ENCODE measurements around the gene TRAPPC3. TPM values are rescaled to one million over a fixed set of nuclear protein-coding genes. Genes with fewer than 3 reads are reported as not detected.
A peak's percentile ranks its signal among the peaks of the same experiment; 100 is the strongest.

The TRAPPC3 gene
- total RNA-seq, 2 donors from 2014 or later = 45.7 to 71.5 TPM

- intact Hi-C loops (cut with DNase I) = no loop called here
- ATAC-seq = peak; percentile 46
- Histone ChIP-seq H3K4me1 (peaks cover 5% of the 10 kb centered on the region), H3K9me3 (no peaks in the 10 kb centered on the region), H3K27me3 (peaks cover 0 to 9% of the 10 kb centered on the region in 2 donors), H3K4me3 (no peak within 1 kb of the TSS), H3K27ac (no peak within 1 kb of the TSS), H3K36me3 (replicated peaks in 1 of 2; ENCODE audit: insufficient read depth in 1 of 2, low read depth in 2 of 2) (no peaks in the 10 kb centered on the region)
- peak in 1 of 4 donors; percentile 20 for DNase-seq
- TF ChIP-seq CTCF (IDR thresholded peaks at IDR 0.05) = no peak
- no peak for TF ChIP-seq POLR2A (IDR thresholded peaks at IDR 0.05)
- WGBS, 2 donors = 17 to 62% methylated on average over 8 to 66 of the region's 77 CpGs
These were observed 23.9 kb downstream of the TRAPPC3 start, which contains the start of gene COL8A2 for GRCh38 chr1:36125129-36125991. TSS of gene COL8A2 (minus strand) at chr1:36125222. CDS start at chr1:36100242, 24,980 bp downstream.

- H3K4me1 ChIP-seq = peaks cover 5% of the 10 kb centered on the region
- H3K27me3 ChIP-seq = peaks cover 0 to 9% of the 10 kb centered on the region in 2 donors
- no peak for TF ChIP-seq CTCF (IDR thresholded peaks at IDR 0.05)
- no peak for TF ChIP-seq POLR2A (IDR thresholded peaks at IDR 0.05)
- no peak overlapping the region for H3K27ac ChIP-seq
- DNase-seq = no peak
- no peak for ATAC-seq
- H3K4me3 ChIP-seq = no peak overlapping the region
- H3K9me3 ChIP-seq = no peaks in the 10 kb centered on the region
- no peaks in the 10 kb centered on the region for H3K36me3 ChIP-seq (replicated peaks in 1 of 2; ENCODE audit: insufficient read depth in 1 of 2, low read depth in 2 of 2)
- WGBS, 2 donors = 36 to 64% methylated on average over 12 to 22 of the region's 42 CpGs
- intact Hi-C loops (cut with DNase I) = no loop called here
These were observed 24.7 kb downstream of the TRAPPC3 start for GRCh38 chr1:36124404-36125128.

- no peaks in the 10 kb centered on the region for H3K36me3 ChIP-seq (replicated peaks in 1 of 2; ENCODE audit: insufficient read depth in 1 of 2, low read depth in 2 of 2)
- DNase-seq (peak in 1 of 4 donors; percentile 48), ATAC-seq (no peak)
- peak overlapping the region in 1 of 4 donors; percentile 44 for H3K27ac ChIP-seq
- no peak overlapping the region for H3K4me3 ChIP-seq
- 55 to 61% methylated on average over 8 of the region's 8 CpGs for WGBS, 2 donors
- peaks cover 0 to 9% of the 10 kb centered on the region in 2 donors for H3K27me3 ChIP-seq
- TF ChIP-seq POLR2A (IDR thresholded peaks at IDR 0.05) = no peak
- no peak for TF ChIP-seq CTCF (IDR thresholded peaks at IDR 0.05)
- H3K9me3 ChIP-seq = no peaks in the 10 kb centered on the region
- intact Hi-C loops (cut with DNase I) = no loop called here
- peaks cover 5% of the 10 kb centered on the region for H3K4me1 ChIP-seq
These were observed 25.9 kb downstream of the TRAPPC3 start for GRCh38 chr1:36123356-36123755.

- Histone ChIP-seq H3K9me3 (no peaks in the 10 kb centered on the region), H3K27me3 (peaks cover 0 to 9% of the 10 kb centered on the region in 2 donors), H3K4me3 (no peak overlapping the region), H3K4me1 (peaks cover 5% of the 10 kb centered on the region), H3K27ac (peak overlapping the region in 1 of 4 donors; percentile 44), H3K36me3 (replicated peaks in 1 of 2; ENCODE audit: insufficient read depth in 1 of 2, low read depth in 2 of 2) (no peaks in the 10 kb centered on the region)
- ATAC-seq = no peak
- intact Hi-C loops (cut with DNase I) = no loop called here
- 82 to 85% methylated on average over 10 to 12 of the region's 12 CpGs for WGBS, 2 donors
- no peak for TF ChIP-seq POLR2A (IDR thresholded peaks at IDR 0.05)
- no peak for TF ChIP-seq CTCF (IDR thresholded peaks at IDR 0.05)
- no peak for DNase-seq
These were observed 26.9 kb downstream of the TRAPPC3 start for GRCh38 chr1:36122062-36123030.

All from body of pancreas (tissue), 4 donors.